D341Med (cell line): ENCODE data around the gene NR2C2.

Source experiments
- DNase-seq: peaks from one replicate; pipeline ENCODE4 v3.0.0; 2012; ENCODE audit warnings: low spot score

The NR2C2 gene

GRCh38 chr3:15023719-15024118 is 76.3 kb downstream of the NR2C2 start:
- DNase-seq = no peak

DNA sequence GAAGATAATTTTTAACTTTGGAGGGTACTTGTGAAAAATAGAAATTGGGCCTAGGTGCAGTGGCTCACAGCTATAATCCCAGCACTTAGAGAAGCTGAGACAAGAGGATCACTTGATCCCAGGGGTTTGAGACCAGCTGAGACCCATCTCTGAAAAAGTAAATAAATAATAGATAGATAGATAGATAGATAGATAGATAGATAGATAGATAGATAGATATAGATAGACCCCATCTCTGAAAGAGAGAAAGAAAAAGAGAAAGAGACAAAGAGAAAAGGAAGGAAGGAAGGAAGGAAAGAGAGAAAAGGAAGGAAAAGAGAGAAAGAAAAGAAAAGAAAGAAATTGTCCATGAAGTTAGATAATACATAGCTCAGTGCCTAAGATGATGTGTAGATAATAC is 82.2 kb downstream of the NR2C2 start:
- no peak for DNase-seq

DNA sequence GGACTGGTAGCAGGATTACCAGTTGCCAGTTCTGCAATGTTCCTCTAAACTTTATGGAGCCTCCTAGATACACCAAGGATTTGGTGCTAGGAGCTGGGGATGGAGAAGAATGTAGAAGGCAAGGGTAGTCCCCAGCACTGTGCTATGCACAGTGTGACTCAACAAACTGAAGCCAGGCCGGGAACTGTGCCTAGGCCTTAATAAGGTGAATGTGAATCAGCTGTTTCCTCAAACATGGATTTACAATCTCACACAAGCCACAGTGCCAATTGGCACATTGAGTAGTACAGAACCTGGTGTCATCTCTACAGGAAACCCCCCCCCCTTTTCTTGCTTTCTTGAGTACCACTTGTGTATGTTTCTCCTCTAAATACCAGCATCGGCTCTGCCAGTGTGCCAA is 85.3 kb downstream of the NR2C2 start:
- no peak for DNase-seq

DNA sequence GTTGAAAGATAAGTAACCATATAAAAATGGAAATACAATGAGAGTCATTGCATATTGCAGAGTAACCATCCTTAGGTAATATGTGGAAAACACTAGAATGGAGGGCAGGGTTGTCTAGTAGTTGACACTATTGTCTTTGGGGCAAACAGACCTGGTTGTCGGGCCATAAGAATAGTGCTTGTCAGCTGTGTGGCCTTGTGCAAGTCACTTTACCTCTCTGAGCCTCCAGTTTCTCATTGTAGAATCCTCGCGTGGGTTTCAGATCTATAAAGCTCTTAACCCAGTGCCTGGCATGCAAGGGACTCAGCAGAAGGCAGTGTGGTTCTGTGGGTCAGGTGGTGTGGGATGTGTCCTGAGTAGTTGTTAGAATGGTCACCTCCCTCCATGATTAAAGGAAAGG is 85.7 kb downstream of the NR2C2 start:
- no peak for DNase-seq

DNA sequence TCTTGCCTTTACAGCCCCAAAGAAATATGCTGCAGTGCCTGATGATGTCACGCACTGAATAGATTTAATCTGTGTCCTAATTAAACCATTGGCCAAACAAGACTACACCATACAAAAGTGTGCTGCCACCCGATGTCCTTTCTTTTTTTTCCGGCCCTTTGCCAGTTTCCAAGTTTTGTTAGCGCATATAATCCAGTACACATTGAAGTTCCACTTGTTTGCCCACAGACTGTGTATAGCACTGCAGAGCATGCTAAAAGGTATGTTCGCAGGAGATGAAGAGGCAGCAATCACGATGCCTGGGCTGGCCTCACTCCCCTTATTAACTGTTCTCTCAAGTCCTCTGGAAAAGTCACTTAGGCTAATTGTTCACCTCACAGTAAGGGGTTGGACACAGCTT is 90.9 kb downstream of the NR2C2 start:
- DNase-seq = no peak

GRCh38 chr3:15040844-15041243 is 93.5 kb downstream of the NR2C2 start:
- no peak for DNase-seq

GRCh38 chr3:15041950-15042349 is 94.6 kb downstream of the NR2C2 start:
- DNase-seq = no peak

DNA sequence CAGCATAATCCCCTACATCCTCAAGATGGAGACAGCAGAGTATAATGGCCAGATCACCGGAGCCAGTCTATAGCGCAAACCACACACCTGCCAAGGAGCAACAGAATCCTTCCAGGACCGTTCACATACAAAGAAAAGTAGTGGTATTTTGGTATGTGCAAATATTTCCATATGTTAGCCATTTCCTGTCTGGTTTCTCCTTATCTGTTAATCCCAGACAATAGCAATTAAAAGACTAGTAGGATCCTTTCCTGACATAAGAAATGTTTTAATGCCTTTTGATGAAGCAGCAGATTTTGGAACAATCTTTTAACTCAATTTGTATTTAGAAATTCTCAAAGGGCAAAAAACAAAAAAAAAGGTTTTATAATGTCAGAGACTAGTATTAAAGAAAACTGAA is 95.6 kb downstream of the NR2C2 start:
- DNase-seq = no peak

DNA sequence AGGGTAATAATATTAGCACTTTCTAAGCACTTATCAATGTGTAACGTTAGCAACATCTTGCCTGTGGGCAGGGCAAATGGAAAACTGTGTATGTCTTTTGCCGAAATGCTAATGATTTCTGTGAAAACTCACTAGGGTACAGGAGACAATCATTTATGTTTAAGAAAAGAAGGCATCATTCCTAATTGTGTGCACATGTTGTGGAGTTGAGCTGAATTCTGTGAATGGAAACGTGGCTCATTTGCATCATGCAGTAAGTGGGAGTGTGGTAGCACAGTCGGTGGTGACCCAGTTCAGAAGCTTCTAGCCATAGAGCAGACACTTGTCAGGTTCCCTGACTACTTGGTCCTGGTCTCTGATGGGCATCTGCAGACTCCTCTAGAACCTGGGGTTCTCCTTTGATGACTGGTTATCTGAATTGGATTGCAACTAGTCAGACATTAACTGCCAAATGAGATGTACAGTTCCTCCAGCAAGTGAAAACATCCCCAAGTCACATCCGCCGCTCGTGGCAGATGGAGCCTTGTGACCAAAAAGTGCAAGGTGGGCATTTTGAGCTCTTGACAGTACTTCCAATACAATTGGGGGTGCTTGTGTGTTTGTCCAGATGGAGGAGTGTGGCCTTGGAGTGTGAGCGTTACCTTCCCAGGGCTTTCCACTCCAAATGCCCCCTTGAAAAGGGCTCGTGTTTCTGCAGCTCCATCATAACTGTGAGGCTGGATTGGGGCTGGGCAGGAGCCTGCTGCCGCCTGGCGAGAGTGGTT is 96.2 kb downstream of the NR2C2 start:
- no peak for DNase-seq

GRCh38 chr3:15044326-15044725 is 96.9 kb downstream of the NR2C2 start:
- no peak for DNase-seq

DNA sequence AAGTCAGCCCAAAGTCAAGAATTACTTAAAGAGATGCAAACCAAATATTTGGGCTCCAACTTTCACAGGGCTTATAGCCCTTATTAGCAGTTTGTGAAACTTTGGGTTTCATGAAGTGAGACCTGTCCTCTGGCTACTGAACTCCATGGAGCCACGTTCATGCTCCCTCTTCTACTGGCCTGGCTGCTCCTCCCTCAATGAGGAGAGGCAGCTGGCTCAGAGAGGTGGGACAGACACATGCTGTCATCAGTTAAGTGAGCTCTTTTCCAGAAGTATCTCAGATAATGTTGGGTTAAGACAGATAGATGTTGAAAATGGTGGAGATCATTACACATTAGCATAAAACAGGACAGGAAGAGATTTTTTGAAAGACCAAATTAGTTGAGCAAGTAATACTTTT is 98.3 kb downstream of the NR2C2 start:
- no peak for DNase-seq

DNA sequence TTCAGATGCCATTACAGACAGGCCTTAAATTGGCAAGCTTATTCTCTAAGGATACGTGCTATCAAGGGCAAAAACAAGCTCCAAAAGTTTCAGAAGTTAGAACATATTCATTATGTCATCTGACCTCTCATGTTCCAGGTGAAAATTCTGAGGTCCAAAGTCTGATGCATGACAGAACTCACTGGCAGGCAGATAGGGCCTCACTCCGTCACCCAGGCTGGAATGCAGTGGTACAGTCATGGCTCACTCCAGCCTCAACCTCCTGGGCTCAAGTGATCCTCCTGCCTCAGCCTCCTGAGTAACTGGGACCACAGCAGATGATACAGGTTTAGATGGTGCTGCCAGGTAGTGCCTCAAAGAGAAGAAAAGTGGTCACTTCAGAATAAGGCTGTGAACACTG is 102.2 kb downstream of the NR2C2 start:
- no peak for DNase-seq

- DNase-seq = no peak
Observed at GRCh38 chr3:15050405-15051092, 103.2 kb downstream of the NR2C2 start.

- peak; percentile 82 for DNase-seq
Observed at GRCh38 chr3:15051531-15051930, 104.1 kb downstream of the NR2C2 start.

GRCh38 chr3:15052335-15053242 is 105.2 kb downstream of the NR2C2 start:
- DNase-seq = peak; percentile 47

DNA sequence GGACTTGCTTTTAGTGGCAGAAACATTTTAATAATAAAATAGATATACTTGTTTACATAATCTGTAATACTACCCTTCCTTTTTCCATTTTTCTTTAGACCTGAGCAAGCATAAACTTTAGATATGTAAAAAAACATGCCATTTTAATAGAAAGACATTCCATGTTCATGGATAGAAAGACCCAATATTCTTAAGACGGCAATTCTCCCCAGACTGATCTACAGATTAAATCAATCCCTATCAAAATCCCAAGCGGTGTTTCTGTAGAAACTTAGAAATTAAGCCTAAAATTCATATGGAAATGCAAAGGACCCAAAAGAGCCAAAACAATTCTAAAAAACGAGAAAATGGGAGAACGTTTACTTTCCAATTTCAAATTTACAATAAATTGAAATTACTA is 106.2 kb downstream of the NR2C2 start:
- no peak for DNase-seq

DNA sequence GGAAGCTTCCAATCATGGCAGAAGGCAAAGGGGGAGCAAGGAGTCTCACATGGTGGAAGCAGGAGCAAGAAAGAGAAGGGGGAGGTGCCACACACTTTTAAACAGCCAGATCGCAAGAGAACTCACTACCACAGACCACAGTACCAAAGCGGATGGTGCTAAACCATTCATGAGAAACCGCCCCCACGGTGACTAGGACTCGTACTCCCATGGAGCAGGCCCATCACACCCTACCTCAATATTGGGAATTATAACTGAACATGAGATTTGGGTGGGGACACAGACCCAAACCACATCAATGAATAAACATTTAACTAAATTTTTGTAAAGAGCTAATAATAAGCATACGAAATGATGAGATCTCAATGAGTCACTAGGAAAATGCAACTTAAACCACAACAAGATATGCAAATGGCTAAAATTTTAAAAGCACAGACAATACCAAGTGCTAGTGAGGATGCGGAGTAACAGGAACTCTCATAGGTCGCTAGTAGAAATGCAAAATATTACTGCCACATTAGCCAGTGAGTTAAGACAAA is 107.7 kb downstream of the NR2C2 start:
- DNase-seq = no peak

- no peak for DNase-seq
Observed at GRCh38 chr3:15056676-15057404, 109.5 kb downstream of the NR2C2 start.

DNA sequence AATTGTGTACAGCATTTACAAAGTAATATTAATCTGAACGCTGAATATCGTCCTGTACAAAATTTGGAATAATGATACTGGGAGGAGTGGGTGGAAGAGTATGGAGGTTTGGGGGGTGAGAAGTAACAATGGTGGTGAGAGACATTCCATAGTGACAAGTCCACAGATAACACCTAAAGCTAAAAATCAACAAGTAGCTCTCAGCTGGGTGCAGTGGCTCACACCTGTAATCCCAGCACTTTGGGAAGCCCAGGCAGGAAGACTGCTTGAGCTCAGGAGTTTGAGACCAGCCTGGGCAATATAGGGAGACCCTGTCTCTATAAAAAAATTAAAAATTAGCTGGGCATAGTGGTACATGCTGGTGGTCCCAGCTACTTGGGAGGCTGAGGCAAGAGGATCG is 112.6 kb downstream of the NR2C2 start:
- no peak for DNase-seq

DNA sequence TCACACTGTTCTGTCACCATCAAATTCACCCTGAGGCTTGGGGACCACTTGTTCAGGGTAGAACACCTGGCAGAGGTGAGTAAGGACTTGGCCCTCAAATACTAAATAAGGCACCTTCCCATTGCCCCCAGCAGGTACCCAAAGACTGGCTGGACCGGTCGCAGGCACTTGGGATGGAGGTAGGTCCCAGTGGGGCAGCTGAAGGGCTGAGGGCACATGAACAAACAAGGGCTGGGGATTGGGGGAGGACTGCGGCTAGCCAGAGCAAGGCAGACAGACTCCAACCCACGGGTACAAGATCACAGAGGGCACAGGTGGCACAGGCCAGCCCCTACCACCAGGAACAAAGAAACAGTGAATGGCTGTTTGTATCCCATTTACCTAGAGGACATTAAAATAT is 115.9 kb downstream of the NR2C2 start:
- DNase-seq = no peak

DNA sequence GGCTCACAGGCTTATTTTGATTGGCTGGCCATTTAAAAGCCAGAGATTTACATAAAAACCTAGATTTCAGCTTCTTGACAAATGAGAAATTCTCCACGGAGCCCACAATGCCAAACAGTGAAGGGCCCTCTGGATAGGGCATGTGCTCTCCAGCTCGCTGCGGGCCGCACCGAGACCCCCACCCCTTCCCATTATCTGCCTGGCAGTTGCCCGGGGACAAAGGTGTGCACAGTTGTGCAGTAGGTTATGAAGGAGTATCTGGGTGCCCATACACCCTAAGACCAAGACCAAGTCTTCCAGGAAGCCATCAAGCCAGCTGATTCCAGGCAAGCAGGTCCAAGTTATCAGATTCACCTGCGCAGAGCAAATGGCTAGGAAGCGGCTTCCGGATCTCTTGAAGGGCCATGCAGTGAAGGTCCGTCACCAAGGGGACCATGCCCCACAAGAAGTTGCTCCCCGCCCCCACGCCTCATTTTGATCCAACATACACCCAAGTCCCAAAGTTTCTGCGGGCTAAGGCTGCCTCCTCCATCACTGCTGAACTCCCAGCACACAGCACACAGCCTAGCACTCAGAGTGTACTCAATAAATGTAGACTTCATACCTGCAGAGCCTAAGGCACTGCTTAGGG is 116.4 kb downstream of the NR2C2 start:
- no peak for DNase-seq
